Mesenchymal stem cell (in vitro differentiated cells and primary cell): ENCODE results near the gene MS4A8.
"Not testable (repeated sequence)": the region's sequence is repeated elsewhere in the genome, so short reads cannot be mapped to it uniquely, and the experiment has no call there.

Source experiments
- DNase-seq: peaks from one replicate; pipeline ENCODE4 v3.0.0-alpha.2; 2013
- H2AFZ ChIP-seq: one replicate; pipeline ENCODE4 v1.6.1; 2013; ENCODE audit warnings: low read depth, mild to moderate bottlenecking, control low read depth, inconsistent platforms, low read length, moderate library complexity
- H2AK5ac ChIP-seq: 2 replicates; pipeline ENCODE4 v1.6.1; 2013; ENCODE audit warnings: low read length, moderate library complexity, mild to moderate bottlenecking, inconsistent platforms; ENCODE audit not compliant: severe bottlenecking
- H2BK120ac ChIP-seq: one replicate; pipeline ENCODE4 v1.6.1; 2013; ENCODE audit warnings: low read depth, mild to moderate bottlenecking, inconsistent platforms, low read length, moderate library complexity
- H2BK12ac ChIP-seq, 2 experiments: one replicate each; pipeline ENCODE4 v1.6.1; 2013; ENCODE audit warnings: inconsistent platforms in 2 of 2, low read length in 2 of 2, mild to moderate bottlenecking in 2 of 2, moderate library complexity in 2 of 2, control low read depth in 1 of 2
- H2BK15ac ChIP-seq: one replicate; pipeline ENCODE4 v1.6.1; 2013; ENCODE audit warnings: mild to moderate bottlenecking, low read depth, inconsistent platforms; ENCODE audit not compliant: poor library complexity, severe bottlenecking
- H2BK5ac ChIP-seq: 2 replicates; pipeline ENCODE4 v1.6.1; 2013; ENCODE audit warnings: low read depth, mild to moderate bottlenecking, low read length, control low read depth, inconsistent platforms; ENCODE audit not compliant: poor library complexity, severe bottlenecking
- H3K14ac ChIP-seq, 2 experiments: one replicate each; pipeline ENCODE4 v1.6.1; 2013; ENCODE audit warnings: inconsistent platforms in 2 of 2, low read length in 2 of 2, control low read depth in 1 of 2, mild to moderate bottlenecking in 1 of 2, moderate library complexity in 1 of 2
- H3K18ac ChIP-seq, 2 experiments: one replicate each; pipeline ENCODE4 v1.6.1; 2013; ENCODE audit warnings: inconsistent platforms in 2 of 2, low read length in 2 of 2, control low read depth in 1 of 2, low read depth in 1 of 2, mild to moderate bottlenecking in 1 of 2
- H3K23ac ChIP-seq, 2 experiments: one replicate each; pipeline ENCODE4 v1.6.1; 2013; ENCODE audit warnings: inconsistent platforms in 2 of 2, low read length in 2 of 2, mild to moderate bottlenecking in 2 of 2, moderate library complexity in 2 of 2, control low read depth in 1 of 2
- H3K27ac ChIP-seq: 2 replicates; pipeline ENCODE4 v1.5.1; 2013; ENCODE audit warnings: mild to moderate bottlenecking, moderate library complexity, low read length, control low read depth, inconsistent platforms; ENCODE audit not compliant: poor library complexity, severe bottlenecking
- H3K27me3 ChIP-seq, 2 experiments: 2 replicates each; pipeline versions ENCODE4 v1.6.1 to v1.7.0; 2013; ENCODE audit warnings: low read length in 2 of 2, mild to moderate bottlenecking in 2 of 2, moderate library complexity in 2 of 2, control low read depth in 1 of 2, inconsistent platforms in 1 of 2; ENCODE audit not compliant: control insufficient read depth in 1 of 2, insufficient read depth in 1 of 2
- H3K36me3 ChIP-seq, 2 experiments: 2 replicates each; pipeline versions ENCODE4 v1.6.1 to v1.7.0; 2013; ENCODE audit warnings: low read length in 2 of 2, control low read depth in 1 of 2, inconsistent platforms in 1 of 2, low read depth in 1 of 2, mild to moderate bottlenecking in 1 of 2; ENCODE audit not compliant: insufficient read depth in 2 of 2, control insufficient read depth in 1 of 2
- H3K4ac ChIP-seq, 2 experiments: one replicate each; pipeline ENCODE4 v1.6.1; 2013; ENCODE audit warnings: inconsistent platforms in 2 of 2, low read length in 2 of 2, mild to moderate bottlenecking in 2 of 2, moderate library complexity in 2 of 2, control low read depth in 1 of 2, low read depth in 1 of 2
- H3K4me1 ChIP-seq: 2 replicates; pipeline ENCODE4 v1.6.1; 2013; ENCODE audit warnings: low read depth, low read length, control low read depth; ENCODE audit not compliant: control insufficient read depth, insufficient read depth
- H3K4me2 ChIP-seq: 2 replicates; pipeline ENCODE4 v1.6.1; 2013; ENCODE audit warnings: low read length, mild to moderate bottlenecking, inconsistent platforms; ENCODE audit not compliant: poor library complexity, severe bottlenecking
- H3K4me3 ChIP-seq, 2 experiments: 2 replicates each; pipeline versions ENCODE4 v1.5.1 to v1.7.0; 2013; ENCODE audit warnings: low read length in 2 of 2, mild to moderate bottlenecking in 2 of 2, control low read depth in 1 of 2, low read depth in 1 of 2; ENCODE audit not compliant: insufficient read depth in 1 of 2
- H3K79me1 ChIP-seq: replicated peaks from 2 replicates; pipeline ENCODE4 v1.6.1; 2013; ENCODE audit warnings: mild to moderate bottlenecking, control low read depth, low read length, inconsistent platforms; ENCODE audit not compliant: poor library complexity, severe bottlenecking
- H3K9ac ChIP-seq: 2 replicates; pipeline ENCODE4 v1.7.0; 2013; ENCODE audit warnings: mild to moderate bottlenecking, low read length, moderate library complexity
- H3K9me3 ChIP-seq: 2 replicates; pipeline ENCODE4 v1.7.0; 2013; ENCODE audit warnings: mild to moderate bottlenecking, low read length; ENCODE audit not compliant: control insufficient read depth
- H4K8ac ChIP-seq: one replicate; pipeline ENCODE4 v1.6.1; 2013; ENCODE audit warnings: inconsistent platforms, mild to moderate bottlenecking, low read length, moderate library complexity
- H4K91ac ChIP-seq: one replicate; pipeline ENCODE4 v1.6.1; 2013; ENCODE audit warnings: mild to moderate bottlenecking, low read length, inconsistent platforms
- WGBS: methylation state at CpG from one replicate; pipeline ENCODE4 v1.1.7; 2013; ENCODE audit warnings: mixed read lengths; 5-methylcytosine and 5-hydroxymethylcytosine counted together

MS4A8 gene

GRCh38 chr11:60678231-60678630, 21.2 kb upstream of the MS4A8 start:
- not testable (repeated sequence) for H3K4me1 ChIP-seq, H4K8ac ChIP-seq, H2BK120ac ChIP-seq, H3K4ac ChIP-seq, H3K4me3 ChIP-seq, H3K23ac ChIP-seq, H3K9ac ChIP-seq, H2AK5ac ChIP-seq, H2AFZ ChIP-seq, H2BK12ac ChIP-seq, H3K27me3 ChIP-seq, H3K18ac ChIP-seq, H3K36me3 ChIP-seq, H2BK5ac ChIP-seq, H4K91ac ChIP-seq, H3K4me2 ChIP-seq, H3K79me1 ChIP-seq, DNase-seq, H3K14ac ChIP-seq, H2BK15ac ChIP-seq, H3K27ac ChIP-seq
- peaks cover 28% of the 10 kb centered on the region for H3K9me3 ChIP-seq
- WGBS = 90% methylated on average over 2 of the region's 2 CpGs

- Histone ChIP-seq H2BK15ac (no peak overlapping the region), H3K4me1 (no peaks in the 10 kb centered on the region), H3K4me3 (no peak overlapping the region), H3K18ac (no peak overlapping the region), H3K79me1 (no peaks in the 10 kb centered on the region), H3K4ac (no peak overlapping the region), H3K9ac (no peak overlapping the region), H3K27ac (no peak overlapping the region), H2AK5ac (no peak overlapping the region), H2BK12ac (no peak overlapping the region), H4K91ac (no peak overlapping the region), H3K36me3 (no peaks in the 10 kb centered on the region), H2AFZ (no peak overlapping the region), H2BK5ac (no peak overlapping the region), H4K8ac (no peak overlapping the region), H3K4me2 (no peak overlapping the region), H3K9me3 (peaks cover 17% of the 10 kb centered on the region), H2BK120ac (no peak overlapping the region), H3K14ac (no peak overlapping the region), H3K23ac (no peak overlapping the region), H3K27me3 (no peaks in the 10 kb centered on the region)
- DNase-seq = no peak
These were observed 19.5 kb upstream of the MS4A8 start for GRCh38 chr11:60679879-60680278.

- Histone ChIP-seq H3K27ac (no peak overlapping the region), H3K36me3 (no peaks in the 10 kb centered on the region), H3K79me1 (no peaks in the 10 kb centered on the region), H4K91ac (no peak overlapping the region), H3K9me3 (peaks cover 17% of the 10 kb centered on the region), H3K18ac (no peak overlapping the region), H3K4ac (no peak overlapping the region), H3K23ac (no peak overlapping the region), H2BK15ac (no peak overlapping the region), H3K27me3 (no peaks in the 10 kb centered on the region), H2BK5ac (no peak overlapping the region), H3K4me1 (no peaks in the 10 kb centered on the region), H4K8ac (no peak overlapping the region), H2AFZ (no peak overlapping the region), H2BK120ac (no peak overlapping the region), H3K4me3 (no peak overlapping the region), H2BK12ac (no peak overlapping the region), H3K4me2 (no peak overlapping the region), H2AK5ac (no peak overlapping the region), H3K14ac (no peak overlapping the region), H3K9ac (no peak overlapping the region)
- WGBS = 61% methylated on average over 3 of the region's 3 CpGs
- no peak for DNase-seq
These were observed 18.8 kb upstream of the MS4A8 start for GRCh38 chr11:60680455-60681119.

- not testable (repeated sequence) for H2AFZ ChIP-seq, H3K27ac ChIP-seq
These were observed 14.9 kb upstream of the MS4A8 start for GRCh38 chr11:60684541-60684848.

More at GRCh38 chr11:60684541-60684848, 14.9 kb upstream of the MS4A8 start:
- WGBS = 100% methylated on average over 1 of the region's 2 CpGs
- not testable (repeated sequence) for H2BK120ac ChIP-seq, H2BK15ac ChIP-seq, H3K79me1 ChIP-seq, H2BK12ac ChIP-seq, H3K27me3 ChIP-seq, H4K8ac ChIP-seq, H3K4me1 ChIP-seq, DNase-seq, H3K18ac ChIP-seq, H3K36me3 ChIP-seq, H3K14ac ChIP-seq, H3K4me2 ChIP-seq, H3K4me3 ChIP-seq, H3K23ac ChIP-seq, H2AK5ac ChIP-seq, H3K4ac ChIP-seq, H4K91ac ChIP-seq, H3K9ac ChIP-seq, H2BK5ac ChIP-seq
- peaks cover 12% of the 10 kb centered on the region for H3K9me3 ChIP-seq
